Measurements from ENCODE around the gene ATG16L1.

GRCh38 chr2:233258211-233258610 is 6.7 kb downstream of the ATG16L1 start:
- TF ChIP-seq CTCF (IDR thresholded peaks at IDR 0.05; ENCODE audit: low read length) (no peak), EZH2 (optimal IDR thresholded peaks at IDR 0.05; ENCODE audit: low read depth, low read length) (no peak), EZH2phosphoT487 (IDR thresholded peaks at IDR 0.05; ENCODE audit: low read length) (no peak)

All from MM.1S (cell line).